Measurements from ENCODE around the gene MYRIP. TPM values are rescaled to one million over a fixed set of nuclear protein-coding genes. Genes with fewer than 3 reads are reported as not detected.

Gene MYRIP
- total and polyA plus RNA-seq, 2 of the 4 experiments (the other 2 are of a cell fraction): not detected

- TF ChIP-seq MAZ (IDR thresholded peaks at IDR 0.05; ENCODE audit: borderline replicate concordance, low read depth, low read length) (peak; percentile 82; the same call in 1 of the 2 replicates), POLR2A (IDR thresholded peaks at IDR 0.05; ENCODE audit: low read depth, low read length) (peak; percentile 89), CEBPB (IDR thresholded peaks at IDR 0.05; ENCODE audit: low read depth, low read length) (no peak), ELK1 (IDR thresholded peaks at IDR 0.05; ENCODE audit: borderline replicate concordance, low read depth, low read length) (no peak), CHD1 (IDR thresholded peaks at IDR 0.05; ENCODE audit: low read depth, low read length) (no peak), NFE2L2 (IDR thresholded peaks at IDR 0.05; ENCODE audit: low read depth, low read length) (no peak), SMC3 (IDR thresholded peaks at IDR 0.05; ENCODE audit: low read depth, low read length) (peak; percentile 34), MAFK (IDR thresholded peaks at IDR 0.05; ENCODE audit: low read depth, low read length) (no peak)
Measured at GRCh38 chr3:40309418-40309924, 500.1 kb downstream of the MYRIP start, which contains the start of gene EIF1B (continued).

Small RNAs within 50 kb of the gene (microRNA-seq; reads per million reads assigned to microRNA genes)
- not detected for gene RF00264 (ENCODE audit: insufficient read depth, insufficient read length)
- gene RN7SL411P (ENCODE audit: insufficient read depth, insufficient read length): not detected
- not detected for gene RNU4-56P (ENCODE audit: insufficient read depth, insufficient read length)

Small RNAs within 50 kb of the gene (small RNA-seq; reads per million reads assigned to genes)
- gene RF00264 (0 reads per million in 5 experiments), gene RN7SL411P (0 reads per million in 5 experiments), gene RNU4-56P (0 reads per million in 5 experiments)
